HepG2 (cell line): ENCODE results near the gene CAPN11. TPM values are rescaled to one million over a fixed set of nuclear protein-coding genes. Genes with fewer than 3 reads are reported as not detected.
A peak's percentile ranks its signal among the peaks of the same experiment; 100 is the strongest.

Source experiments
- ARNT ChIP-seq: fragments of 450-650 bp; IDR thresholded peaks from 2 replicates; pipeline ENCODE4 v1.6.1; 2017
- FOXP1 ChIP-seq, 2 experiments: fragments of 450-650 bp in 1 of 2; IDR thresholded peaks; 2 replicates each; pipeline ENCODE4 v1.6.1; 2017 to 2018; ENCODE audit warnings: antibody characterized with exemption in 1 of 2
- IRF2 ChIP-seq: IDR thresholded peaks from 2 replicates; pipeline ENCODE4 v1.6.1; 2018; ENCODE audit warnings: missing genetic modification reagents, missing compliant biosample characterization
- KDM5A ChIP-seq: fragments of 200-600 bp; sonication (generic); IDR thresholded peaks from 2 replicates; pipeline ENCODE4 v1.7.0; 2018; ENCODE audit warnings: antibody characterized with exemption, mild to moderate bottlenecking, low read length, borderline replicate concordance
- NCOA2 ChIP-seq: sonication (generic); formaldehyde crosslinking; IDR thresholded peaks from 2 replicates; pipeline ENCODE4 v1.8.0; 2022; ENCODE audit warnings: inconsistent platforms
- ZFP36 ChIP-seq: fragments of 150-350 bp; IDR thresholded peaks from 2 replicates; pipeline ENCODE4 v1.6.1; 2018; ENCODE audit warnings: borderline replicate concordance, low read length, low read depth; ENCODE audit not compliant: partially characterized antibody
- ZMAT3 ChIP-seq: sonication (generic); formaldehyde crosslinking; conservative IDR thresholded peaks from 2 replicates; pipeline ENCODE4 v1.7.0; 2021; ENCODE audit warnings: missing genetic modification reagents
- ZNF12 ChIP-seq: sonication (generic); formaldehyde crosslinking; IDR thresholded peaks from 2 replicates; pipeline ENCODE4 v1.5.0; 2020; ENCODE audit warnings: missing genetic modification reagents
- ZNF20 ChIP-seq: sonication (generic); formaldehyde crosslinking; IDR thresholded peaks from 2 replicates; pipeline ENCODE4 v1.4.0; 2020; ENCODE audit warnings: mild to moderate bottlenecking, moderate library complexity, missing genetic modification reagents
- ZNF562 ChIP-seq: sonication (generic); formaldehyde crosslinking; IDR thresholded peaks from 2 replicates; pipeline ENCODE4 v1.8.0; 2022; ENCODE audit warnings: missing genetic modification reagents, borderline replicate concordance
- ZZZ3 ChIP-seq: sonication (generic); formaldehyde crosslinking; IDR thresholded peaks from 2 replicates; pipeline ENCODE4 v1.4.0; 2020; ENCODE audit warnings: missing genetic modification reagents, mild to moderate bottlenecking, borderline replicate concordance
- polyA plus RNA-seq, 8 experiments: library from polyadenylated mRNA; depleted of rRNA in 3 of 8; stranded (reverse) in 7 of 8; unstranded in 1 of 8; fragments of >200 nt; fragmentation: Illumina TruSeq in 4 of 8; extraction: Trizol in 4 of 8; gene quantifications; 2 replicates each; pipeline versions ENCODE4 v1.2.1 to v1.2.3, GENCODE V29; 2011 to 2016; ENCODE audit warnings: low read depth in 4 of 8, missing spikeins in 1 of 8, mixed read lengths in 1 of 8; ENCODE audit not compliant: insufficient read depth in 1 of 8
- total RNA-seq, 5 experiments: library from RNA; depleted of rRNA; stranded (reverse); fragments of >200 nt; fragmentation: Illumina TruSeq; extraction: Trizol; gene quantifications; 2 replicates each; pipeline ENCODE4 v1.2.3, GENCODE V29; 2016; ENCODE audit warnings: low read depth in 1 of 5
- TF ChIP-seq, protein P1 (sequence below): sonication (generic); formaldehyde crosslinking; IDR thresholded peaks from 2 replicates; pipeline ENCODE4 v1.4.0; 2020; ENCODE audit warnings: mild to moderate bottlenecking, missing genetic modification reagents
- TF ChIP-seq, protein P2 (sequence below): IDR thresholded peaks from 2 replicates; pipeline ENCODE4 v1.6.1; 2016; ENCODE audit warnings: low read depth, control low read depth
- TF ChIP-seq, protein P3 (sequence below): sonication (generic); formaldehyde crosslinking; conservative IDR thresholded peaks from 2 replicates; pipeline ENCODE4 v1.4.0; 2020; ENCODE audit warnings: mild to moderate bottlenecking, missing genetic modification reagents, moderate library complexity
- TF ChIP-seq, protein P4 (sequence below): sonication (generic); formaldehyde crosslinking; IDR thresholded peaks from 2 replicates; pipeline ENCODE4 v1.8.1; 2022; ENCODE audit warnings: low read depth, mild to moderate bottlenecking, missing genetic modification reagents

CAPN11 gene
- total and polyA plus RNA-seq, 2 of the 13 experiments (the other 11 are each of a cell fraction or from before 2014, with no cell fraction given), result 0.07 to 0.11 TPM

DNA sequence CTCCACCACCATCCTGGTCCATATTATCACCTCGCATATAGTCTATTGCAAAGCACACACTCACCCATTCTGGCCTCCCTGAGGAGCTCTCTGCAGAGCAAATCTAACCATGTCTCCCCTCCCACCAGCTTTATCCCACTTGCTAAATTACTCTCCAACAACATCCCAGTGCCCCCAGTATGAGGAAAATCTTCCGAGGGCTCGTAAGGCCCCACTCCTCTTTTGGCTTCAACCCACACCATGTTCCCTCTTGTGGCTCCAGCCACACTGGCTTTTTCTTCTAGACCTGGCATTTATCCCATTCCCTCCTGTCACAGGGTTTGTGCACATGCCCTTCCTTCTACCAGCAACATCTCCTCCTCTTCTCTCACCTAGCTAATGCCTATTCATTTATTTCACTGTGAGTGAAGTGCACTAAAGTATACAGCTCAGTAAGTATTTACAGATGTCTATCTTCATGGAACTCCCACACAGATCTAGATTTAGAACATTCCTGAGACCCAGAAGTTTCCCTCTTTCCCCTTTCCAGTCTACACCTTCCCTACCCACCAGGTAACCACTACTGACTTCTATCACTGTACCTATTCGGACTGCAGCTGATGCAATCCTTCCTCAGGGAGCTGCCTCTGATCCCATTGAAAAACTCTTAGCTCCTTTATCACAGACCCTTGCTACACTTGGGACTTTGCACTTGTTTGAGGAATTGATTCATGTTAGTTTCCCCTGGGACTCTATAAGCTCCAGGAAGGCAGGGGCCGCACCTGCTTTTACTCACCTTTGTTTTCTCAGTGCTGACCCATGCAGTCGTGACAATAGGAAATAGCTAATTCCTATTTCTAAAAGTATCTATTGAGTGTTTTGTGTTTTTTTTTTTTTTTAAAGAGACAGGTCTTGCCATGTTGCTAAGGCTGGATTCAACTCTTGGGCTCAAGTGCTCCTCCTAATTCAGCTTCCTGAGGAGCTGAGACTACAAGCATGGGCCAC, 46.9 kb upstream of the CAPN11 start (continued):
- TF ChIP-seq, protein P1, sequence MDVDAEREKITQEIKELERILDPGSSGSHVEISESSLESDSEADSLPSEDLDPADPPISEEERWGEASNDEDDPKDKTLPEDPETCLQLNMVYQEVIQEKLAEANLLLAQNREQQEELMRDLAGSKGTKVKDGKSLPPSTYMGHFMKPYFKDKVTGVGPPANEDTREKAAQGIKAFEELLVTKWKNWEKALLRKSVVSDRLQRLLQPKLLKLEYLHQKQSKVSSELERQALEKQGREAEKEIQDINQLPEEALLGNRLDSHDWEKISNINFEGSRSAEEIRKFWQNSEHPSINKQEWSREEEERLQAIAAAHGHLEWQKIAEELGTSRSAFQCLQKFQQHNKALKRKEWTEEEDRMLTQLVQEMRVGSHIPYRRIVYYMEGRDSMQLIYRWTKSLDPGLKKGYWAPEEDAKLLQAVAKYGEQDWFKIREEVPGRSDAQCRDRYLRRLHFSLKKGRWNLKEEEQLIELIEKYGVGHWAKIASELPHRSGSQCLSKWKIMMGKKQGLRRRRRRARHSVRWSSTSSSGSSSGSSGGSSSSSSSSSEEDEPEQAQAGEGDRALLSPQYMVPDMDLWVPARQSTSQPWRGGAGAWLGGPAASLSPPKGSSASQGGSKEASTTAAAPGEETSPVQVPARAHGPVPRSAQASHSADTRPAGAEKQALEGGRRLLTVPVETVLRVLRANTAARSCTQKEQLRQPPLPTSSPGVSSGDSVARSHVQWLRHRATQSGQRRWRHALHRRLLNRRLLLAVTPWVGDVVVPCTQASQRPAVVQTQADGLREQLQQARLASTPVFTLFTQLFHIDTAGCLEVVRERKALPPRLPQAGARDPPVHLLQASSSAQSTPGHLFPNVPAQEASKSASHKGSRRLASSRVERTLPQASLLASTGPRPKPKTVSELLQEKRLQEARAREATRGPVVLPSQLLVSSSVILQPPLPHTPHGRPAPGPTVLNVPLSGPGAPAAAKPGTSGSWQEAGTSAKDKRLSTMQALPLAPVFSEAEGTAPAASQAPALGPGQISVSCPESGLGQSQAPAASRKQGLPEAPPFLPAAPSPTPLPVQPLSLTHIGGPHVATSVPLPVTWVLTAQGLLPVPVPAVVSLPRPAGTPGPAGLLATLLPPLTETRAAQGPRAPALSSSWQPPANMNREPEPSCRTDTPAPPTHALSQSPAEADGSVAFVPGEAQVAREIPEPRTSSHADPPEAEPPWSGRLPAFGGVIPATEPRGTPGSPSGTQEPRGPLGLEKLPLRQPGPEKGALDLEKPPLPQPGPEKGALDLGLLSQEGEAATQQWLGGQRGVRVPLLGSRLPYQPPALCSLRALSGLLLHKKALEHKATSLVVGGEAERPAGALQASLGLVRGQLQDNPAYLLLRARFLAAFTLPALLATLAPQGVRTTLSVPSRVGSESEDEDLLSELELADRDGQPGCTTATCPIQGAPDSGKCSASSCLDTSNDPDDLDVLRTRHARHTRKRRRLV (CRISPR knock-in tag), result no peak
- TF ChIP-seq ZNF12 (CRISPR knock-in tag), result peak; percentile 85; the same call in 1 of the 2 replicates
- TF ChIP-seq ZNF562 (CRISPR knock-in tag), result no peak
- no peak for TF ChIP-seq ARNT
- TF ChIP-seq NCOA2 (CRISPR knock-in tag), result peak; percentile 84
- no peak for TF ChIP-seq ZFP36
- TF ChIP-seq IRF2 (CRISPR knock-in tag), result peak; percentile 77
- no peak for TF ChIP-seq FOXP1 (IDR thresholded peaks at IDR 0.05)
- peak; percentile 84 for TF ChIP-seq FOXP1 (CRISPR knock-in tag; IDR thresholded peaks at IDR 0.05)
- peak; percentile 51; the same call in 1 of the 2 replicates for TF ChIP-seq ZMAT3
- TF ChIP-seq, protein P2, sequence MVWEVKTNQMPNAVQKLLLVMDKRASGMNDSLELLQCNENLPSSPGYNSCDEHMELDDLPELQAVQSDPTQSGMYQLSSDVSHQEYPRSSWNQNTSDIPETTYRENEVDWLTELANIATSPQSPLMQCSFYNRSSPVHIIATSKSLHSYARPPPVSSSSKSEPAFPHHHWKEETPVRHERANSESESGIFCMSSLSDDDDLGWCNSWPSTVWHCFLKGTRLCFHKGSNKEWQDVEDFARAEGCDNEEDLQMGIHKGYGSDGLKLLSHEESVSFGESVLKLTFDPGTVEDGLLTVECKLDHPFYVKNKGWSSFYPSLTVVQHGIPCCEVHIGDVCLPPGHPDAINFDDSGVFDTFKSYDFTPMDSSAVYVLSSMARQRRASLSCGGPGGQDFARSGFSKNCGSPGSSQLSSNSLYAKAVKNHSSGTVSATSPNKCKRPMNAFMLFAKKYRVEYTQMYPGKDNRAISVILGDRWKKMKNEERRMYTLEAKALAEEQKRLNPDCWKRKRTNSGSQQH (CRISPR knock-in tag), result peak; percentile 56; the same call in 1 of the 2 replicates
- TF ChIP-seq, protein P3, sequence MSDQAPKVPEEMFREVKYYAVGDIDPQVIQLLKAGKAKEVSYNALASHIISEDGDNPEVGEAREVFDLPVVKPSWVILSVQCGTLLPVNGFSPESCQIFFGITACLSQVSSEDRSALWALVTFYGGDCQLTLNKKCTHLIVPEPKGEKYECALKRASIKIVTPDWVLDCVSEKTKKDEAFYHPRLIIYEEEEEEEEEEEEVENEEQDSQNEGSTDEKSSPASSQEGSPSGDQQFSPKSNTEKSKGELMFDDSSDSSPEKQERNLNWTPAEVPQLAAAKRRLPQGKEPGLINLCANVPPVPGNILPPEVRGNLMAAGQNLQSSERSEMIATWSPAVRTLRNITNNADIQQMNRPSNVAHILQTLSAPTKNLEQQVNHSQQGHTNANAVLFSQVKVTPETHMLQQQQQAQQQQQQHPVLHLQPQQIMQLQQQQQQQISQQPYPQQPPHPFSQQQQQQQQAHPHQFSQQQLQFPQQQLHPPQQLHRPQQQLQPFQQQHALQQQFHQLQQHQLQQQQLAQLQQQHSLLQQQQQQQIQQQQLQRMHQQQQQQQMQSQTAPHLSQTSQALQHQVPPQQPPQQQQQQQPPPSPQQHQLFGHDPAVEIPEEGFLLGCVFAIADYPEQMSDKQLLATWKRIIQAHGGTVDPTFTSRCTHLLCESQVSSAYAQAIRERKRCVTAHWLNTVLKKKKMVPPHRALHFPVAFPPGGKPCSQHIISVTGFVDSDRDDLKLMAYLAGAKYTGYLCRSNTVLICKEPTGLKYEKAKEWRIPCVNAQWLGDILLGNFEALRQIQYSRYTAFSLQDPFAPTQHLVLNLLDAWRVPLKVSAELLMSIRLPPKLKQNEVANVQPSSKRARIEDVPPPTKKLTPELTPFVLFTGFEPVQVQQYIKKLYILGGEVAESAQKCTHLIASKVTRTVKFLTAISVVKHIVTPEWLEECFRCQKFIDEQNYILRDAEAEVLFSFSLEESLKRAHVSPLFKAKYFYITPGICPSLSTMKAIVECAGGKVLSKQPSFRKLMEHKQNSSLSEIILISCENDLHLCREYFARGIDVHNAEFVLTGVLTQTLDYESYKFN (CRISPR knock-in tag), result peak; percentile 97
- no peak for TF ChIP-seq KDM5A
- TF ChIP-seq, protein P4, sequence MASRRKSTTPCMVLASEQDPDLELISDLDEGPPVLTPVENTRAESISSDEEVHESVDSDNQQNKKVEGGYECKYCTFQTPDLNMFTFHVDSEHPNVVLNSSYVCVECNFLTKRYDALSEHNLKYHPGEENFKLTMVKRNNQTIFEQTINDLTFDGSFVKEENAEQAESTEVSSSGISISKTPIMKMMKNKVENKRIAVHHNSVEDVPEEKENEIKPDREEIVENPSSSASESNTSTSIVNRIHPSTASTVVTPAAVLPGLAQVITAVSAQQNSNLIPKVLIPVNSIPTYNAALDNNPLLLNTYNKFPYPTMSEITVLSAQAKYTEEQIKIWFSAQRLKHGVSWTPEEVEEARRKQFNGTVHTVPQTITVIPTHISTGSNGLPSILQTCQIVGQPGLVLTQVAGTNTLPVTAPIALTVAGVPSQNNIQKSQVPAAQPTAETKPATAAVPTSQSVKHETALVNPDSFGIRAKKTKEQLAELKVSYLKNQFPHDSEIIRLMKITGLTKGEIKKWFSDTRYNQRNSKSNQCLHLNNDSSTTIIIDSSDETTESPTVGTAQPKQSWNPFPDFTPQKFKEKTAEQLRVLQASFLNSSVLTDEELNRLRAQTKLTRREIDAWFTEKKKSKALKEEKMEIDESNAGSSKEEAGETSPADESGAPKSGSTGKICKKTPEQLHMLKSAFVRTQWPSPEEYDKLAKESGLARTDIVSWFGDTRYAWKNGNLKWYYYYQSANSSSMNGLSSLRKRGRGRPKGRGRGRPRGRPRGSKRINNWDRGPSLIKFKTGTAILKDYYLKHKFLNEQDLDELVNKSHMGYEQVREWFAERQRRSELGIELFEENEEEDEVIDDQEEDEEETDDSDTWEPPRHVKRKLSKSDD (CRISPR knock-in tag), result 0 out of 2 replicates have a peak, but pooled peaks have one; percentile 10
- TF ChIP-seq ZNF20 (CRISPR knock-in tag), result no peak
- TF ChIP-seq ZZZ3 (CRISPR knock-in tag), result no peak
